C1 segment of cervical spinal cord (tissue), 14 donors: Measurements from ENCODE around the gene HDAC7.
A peak's percentile ranks its signal among the peaks of the same experiment; 100 is the strongest.
"Not testable (repeated sequence)": the region's sequence is repeated elsewhere in the genome, so short reads cannot be mapped to it uniquely, and the experiment has no call there.

ENCODE experiments used
- DNase-seq, 14 donors: peaks; one replicate each; lab custom pipeline; 2025; lab: John Stamatoyannopoulos, UW

Gene HDAC7

DNA sequence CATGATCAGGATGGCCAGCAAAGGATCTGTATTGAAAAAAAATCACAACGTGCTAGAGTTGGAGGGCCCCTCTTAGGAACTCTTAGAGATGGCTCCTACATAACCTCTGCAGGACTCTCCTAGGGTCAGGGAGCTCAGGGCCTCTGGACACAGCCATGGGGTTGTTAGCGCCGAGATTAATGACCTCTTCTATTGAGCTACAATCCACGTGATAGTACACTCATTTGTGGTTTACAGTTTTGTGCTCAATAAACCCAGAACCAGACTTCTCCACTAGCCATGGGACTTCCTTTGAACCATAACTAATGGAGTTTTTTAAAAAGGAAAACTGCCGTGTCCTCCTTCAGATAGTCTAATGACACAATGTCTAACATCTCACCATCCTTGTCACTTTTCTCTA lies 29.6 kb upstream of the HDAC7 start:
- DNase-seq: no peak

DNA sequence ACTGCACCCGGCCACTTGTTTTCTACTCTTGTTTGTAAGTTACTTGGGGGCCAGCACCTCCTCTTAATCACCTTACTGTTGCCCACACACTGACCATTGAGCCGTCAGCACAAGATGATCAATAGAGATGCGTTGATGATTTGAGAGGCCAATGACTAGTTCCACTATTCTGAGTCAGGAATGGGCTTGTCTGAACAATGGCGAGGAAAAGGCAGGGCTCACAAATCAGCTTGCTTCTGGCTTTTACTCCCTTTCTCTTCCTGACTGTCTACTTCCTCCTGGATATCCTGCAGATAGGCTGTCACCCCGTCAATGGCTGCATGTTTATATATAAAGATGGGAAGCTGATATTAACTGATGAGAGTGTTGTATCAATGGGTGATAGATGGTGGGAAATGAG lies 29.1 kb upstream of the HDAC7 start:
- no peak for DNase-seq

DNA sequence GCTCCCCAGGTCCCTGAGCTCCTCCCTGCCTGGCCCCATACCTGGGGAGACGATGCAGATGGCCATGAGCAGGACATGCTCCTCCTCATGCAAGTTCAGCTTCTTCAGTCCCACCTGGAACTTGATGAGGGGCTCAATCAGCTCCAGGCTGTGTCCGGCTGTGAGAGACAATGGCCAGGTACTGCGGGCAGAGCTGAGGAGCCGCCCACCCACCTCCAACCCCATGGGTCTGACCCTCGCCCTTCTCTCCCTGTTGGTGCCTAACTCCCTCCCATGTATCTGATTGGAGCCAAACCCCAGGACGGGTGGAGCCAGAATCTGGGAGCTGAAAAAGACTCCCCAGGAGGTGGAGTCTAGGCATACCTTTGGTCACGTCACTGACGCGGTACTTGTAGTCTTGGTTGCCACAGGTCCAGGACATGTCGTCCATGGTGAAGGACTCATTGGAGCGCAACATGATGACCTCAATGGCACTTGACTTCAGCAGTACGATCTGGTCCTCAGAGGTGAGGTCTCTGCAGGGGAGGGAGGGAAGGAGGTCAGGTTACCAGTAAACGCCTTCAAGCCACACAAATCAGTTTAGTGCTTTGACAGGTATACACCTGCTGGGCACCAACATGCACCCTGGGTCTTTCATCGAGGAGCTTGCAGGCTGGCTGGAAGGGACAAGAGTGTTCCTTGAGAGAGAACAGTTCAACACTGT lies 26.7 kb upstream of the HDAC7 start:
- DNase-seq: no peak

DNA sequence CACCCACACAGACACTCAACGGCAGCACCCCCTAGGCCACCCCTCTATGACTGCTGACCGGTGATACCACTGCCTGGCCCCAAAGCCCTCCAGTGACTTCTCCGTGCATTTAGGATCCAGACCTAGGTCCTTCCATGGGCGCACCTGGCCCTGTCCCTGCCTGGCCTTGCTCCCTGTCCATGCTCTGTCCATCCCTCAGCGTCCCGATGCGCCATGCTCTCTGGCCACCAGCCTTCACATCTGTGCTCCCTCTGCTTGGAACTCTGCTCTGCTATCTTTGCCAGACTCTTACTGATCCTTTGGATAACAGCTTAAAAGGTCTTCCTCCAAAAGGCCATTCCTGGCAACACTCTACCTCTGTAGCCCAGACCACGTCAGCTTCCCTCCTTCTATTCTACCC lies 25.4 kb upstream of the HDAC7 start:
- DNase-seq: no peak

DNA sequence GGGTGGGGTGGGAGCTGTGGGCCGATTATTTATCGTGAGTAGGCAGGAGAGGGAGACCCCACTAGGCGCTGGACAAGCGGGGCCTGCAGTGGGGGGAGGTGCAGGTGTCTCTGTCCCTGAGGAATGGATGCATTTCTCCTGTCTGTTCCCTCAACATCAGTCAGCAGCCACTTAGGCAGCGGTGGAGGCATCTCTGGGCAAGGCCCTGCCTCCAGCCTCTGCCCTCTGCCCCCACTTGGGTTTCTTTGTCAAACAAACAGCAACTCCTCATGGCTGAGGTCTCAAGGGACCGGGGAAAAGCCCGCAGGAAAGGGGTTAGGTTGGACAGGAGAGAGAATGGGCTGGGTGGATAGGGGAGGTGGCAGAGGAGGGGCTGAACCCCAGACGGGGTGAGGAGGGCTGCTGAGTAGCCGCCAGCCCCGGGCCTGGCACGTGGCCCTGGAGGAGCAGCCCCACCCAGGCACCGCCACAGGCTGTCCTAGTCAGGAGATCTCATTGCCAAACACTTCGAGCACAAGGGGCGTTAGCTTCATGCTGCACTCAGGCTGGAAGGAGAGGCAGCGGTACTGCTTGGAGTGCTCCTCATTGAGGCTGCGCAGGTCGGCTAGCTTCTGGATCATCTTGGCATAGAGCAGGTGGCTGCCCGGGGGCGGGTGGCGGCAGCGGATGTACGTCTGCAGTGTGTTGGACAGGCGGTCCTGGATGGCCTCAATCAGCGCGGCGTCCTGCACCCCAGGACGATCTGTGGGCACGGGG lies 24.7 kb upstream of the HDAC7 start:
- DNase-seq: no peak

DNA sequence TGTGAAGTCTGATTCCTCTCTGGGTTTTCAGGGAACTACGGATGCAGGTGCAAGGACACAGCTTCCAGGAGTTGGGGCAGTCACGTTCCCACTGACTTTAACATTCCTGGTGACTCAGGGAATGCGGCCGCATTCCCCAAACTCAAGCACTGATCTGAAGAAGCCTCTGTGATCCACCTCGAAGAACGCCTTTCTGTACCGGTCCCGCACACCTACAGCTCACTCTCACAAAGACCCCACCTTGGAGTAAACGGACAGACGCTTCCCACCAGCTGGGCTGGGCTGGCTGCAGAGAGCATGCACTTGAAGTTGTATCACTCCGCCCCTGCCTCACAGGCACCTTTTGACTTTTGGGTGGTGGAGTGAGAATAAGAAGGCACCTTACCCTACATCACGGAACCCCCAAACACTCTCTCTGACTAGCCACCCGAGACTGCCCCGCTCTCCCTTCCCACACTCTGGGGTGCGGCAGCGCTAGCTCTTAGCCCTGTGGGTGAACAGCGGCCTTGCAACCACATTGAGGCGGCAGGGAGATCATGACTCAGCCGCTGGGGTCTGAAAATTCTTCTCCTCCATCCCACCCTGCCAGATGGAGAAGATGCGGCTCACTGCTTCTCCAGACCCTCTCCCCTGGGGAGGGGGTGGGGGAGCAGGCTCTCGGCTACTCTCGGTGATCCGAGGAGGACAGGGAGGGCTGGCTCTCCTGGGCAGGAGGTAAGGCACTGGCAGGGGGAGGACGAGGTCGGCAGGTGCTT lies 23.7 kb upstream of the HDAC7 start:
- no peak for DNase-seq

DNA sequence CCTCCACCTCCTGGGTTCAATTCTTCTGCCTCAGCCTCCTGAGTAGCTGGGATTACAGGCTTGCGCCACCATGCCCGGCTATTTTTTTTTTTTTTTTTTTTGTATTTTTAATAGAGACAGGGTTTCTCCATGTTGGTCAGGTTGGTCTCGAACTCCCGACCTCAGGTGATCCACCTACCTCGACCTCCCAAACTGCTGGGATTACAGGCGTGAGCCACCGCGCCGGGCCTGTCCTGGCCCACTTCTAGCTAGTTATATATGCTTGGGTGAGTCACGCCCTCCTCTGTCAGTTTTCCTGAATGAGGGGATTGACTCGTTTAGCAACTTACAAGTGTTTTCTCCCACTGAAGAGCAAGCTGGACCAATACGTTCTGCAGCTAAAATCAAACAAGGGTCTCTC lies 22.8 kb upstream of the HDAC7 start:
- not testable (repeated sequence) for DNase-seq

DNA sequence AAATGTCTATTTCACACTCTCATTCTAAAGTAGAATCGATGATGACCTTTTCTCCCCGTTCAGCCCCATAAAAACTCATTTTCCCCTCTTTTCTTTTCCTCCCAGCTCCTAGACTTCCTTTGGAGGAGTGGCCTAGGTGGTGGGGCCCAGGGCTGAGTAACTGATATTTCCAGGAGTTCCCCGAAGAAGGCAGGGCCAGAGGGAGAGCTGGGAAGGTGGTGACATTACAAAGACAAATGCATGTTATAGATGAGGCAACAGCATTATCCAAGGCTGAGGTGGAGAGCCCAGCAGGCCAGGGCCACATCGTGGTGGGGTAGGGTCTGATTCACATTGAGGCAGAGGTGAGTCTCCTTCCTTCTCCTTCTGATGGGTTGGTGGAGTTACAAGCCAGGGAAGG lies 22.2 kb upstream of the HDAC7 start:
- no peak for DNase-seq

DNA sequence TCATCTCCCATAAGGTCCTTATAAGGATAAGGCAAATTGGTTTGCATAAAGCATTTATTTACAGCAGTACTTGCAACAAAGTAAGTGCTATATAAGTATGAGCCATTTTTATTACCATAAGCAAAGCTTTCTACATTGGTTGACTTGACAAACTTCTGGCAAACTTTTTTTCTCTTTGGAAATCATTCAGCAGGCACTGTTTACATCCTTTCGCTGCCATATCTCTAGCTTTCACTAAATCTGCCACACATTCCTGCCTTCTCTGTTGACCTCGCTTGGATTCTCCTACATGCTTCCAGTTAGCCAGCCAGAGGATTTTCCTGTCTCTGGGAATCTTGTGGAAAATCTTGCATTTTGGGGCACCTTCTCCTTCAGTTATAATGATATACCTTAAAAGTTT lies 21.8 kb upstream of the HDAC7 start:
- DNase-seq: no peak

DNA sequence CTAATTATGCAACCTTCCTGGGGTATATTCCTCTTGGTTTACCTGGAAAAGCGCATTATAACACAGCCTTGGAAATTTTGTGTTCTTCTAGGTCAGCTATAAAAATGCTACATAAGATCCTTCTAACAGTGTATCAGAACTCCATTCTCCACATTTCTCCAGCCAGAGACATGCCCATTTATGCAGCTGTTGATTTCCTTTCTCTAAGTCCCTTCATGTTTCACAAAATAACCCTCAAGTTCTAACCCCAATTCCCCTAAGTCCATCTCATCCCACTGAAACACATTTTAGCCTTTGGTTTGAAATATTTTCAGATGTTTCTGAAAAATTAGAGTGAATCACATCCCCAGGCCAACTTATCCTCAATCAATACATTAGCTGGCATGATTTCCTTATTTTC lies 20.9 kb upstream of the HDAC7 start:
- DNase-seq: no peak

DNA sequence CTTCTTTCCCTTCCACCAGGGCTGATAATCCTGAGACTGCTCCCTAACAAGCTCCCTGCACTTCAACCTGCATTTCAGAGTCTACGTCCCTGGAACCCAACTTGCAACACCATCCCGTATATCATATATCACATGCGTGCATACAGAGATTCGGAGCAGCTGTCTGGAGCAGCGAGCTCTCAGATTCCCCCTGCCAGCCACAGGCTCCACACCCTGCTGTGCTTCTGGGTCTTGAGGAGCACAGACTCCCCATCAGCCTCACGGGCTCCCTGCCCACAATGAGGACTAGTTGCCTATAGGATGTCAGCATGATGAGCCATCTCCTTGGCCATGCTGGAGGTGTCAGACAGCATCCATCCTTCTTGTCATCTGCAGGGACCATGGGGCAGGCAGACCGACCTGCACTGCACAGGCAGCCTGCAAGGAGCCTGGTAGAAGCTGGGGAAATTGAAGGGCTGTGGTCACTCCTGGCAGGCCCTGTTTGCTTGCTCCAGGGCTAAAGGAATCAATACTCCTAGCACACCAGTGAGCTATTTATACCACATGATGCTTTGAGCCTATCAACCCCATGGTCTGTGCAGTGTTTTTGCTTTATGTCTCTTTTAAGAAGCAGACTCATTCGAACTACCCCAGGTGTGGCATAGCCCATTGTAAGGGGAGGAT lies 19.6 kb upstream of the HDAC7 start:
- no peak for DNase-seq

DNA sequence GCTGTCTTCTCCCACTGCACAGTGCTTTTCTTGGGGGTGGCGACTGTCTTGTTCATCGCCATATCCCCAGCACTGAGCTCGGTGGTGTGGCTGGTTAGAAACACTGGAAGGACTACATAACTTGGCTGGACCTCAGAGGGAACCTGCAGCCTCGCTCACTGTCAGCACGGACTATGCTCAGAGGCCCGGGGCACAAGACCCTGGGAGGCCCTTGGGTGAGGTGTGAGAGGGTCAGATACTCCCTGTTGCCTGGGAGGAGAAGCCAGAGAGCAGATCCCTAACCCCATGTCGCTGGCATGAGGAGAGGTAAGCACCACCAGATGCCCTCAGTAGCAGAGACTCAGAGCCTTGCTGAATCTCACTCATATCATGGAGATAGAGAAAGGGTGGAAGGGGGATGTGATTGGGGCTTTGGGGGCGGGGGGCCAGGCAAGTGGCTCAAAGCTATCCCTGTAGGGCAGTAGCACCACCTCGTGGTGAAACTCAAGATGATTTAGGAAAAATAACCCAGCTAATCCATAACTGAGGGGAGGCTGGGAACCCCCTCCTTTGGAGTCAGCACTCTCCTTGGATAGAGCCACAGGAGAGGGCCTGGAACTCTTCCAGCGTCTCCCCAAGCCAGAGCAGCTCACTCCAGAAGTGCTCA lies 18.7 kb upstream of the HDAC7 start:
- DNase-seq: peak in 5 of 14 donors; percentile 13 to 50 (median 29)

DNA sequence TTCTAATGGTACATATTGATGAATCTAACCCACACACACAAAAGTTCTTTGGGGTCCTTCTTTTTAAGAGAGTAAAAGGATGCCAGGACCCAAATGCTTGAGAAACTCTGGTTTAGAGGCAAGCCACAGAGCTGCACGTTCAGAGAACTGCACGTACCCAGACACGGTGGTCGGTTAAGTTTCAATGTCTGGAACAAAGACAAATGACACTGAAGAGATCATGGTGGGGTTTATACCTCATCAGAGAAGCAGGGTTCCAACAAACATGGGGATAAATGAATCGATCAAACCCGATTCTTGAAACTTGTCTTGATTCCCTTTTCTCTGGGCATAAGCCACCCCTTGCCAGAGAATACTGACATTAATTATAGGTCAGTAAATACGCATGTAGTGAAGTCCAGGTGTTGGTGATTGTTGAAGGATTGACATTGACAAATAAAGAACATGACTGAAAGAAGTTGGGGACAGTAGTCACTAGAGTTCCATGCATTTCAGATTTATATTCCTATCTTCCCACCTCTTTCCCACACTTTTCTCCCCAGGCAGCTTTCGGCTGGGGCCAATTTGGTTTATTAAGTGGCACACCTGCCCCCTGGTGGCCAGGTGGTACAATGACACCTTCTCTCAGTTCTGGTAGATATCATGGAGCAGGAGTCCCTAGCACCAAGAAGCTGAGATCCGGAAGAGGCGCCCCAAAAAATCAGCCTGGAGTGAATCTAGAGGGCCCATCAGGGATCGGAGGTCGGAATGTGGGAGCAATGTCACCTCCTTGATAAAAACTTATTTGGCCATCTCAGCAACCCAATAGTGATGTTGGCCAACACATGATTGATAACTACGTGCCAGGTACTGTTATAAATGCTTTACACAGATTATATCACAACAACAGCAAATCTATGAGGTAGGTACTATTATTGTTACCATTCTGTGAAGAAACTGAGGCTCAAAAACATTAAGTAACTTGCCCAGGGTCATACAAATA lies 17.8 kb upstream of the HDAC7 start:
- peak in 7 of 14 donors; percentile 10 to 55 (median 17) for DNase-seq

DNA sequence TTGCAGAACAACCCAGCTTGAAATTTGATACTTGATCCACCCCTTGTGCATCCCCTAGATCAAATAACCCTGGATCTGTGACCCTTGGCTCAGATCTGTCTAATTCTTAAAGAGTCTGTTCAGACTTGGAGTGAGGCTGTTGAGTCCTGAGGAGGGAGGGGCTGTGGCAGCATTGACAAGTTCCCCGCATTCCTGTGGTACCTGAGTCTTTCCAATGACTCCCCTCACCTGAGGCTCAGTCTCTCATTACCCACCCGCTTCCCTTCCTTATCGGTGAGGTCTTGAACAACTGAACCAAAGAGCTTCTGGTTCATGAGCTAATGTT lies 16.1 kb upstream of the HDAC7 start:
- no peak for DNase-seq

DNA sequence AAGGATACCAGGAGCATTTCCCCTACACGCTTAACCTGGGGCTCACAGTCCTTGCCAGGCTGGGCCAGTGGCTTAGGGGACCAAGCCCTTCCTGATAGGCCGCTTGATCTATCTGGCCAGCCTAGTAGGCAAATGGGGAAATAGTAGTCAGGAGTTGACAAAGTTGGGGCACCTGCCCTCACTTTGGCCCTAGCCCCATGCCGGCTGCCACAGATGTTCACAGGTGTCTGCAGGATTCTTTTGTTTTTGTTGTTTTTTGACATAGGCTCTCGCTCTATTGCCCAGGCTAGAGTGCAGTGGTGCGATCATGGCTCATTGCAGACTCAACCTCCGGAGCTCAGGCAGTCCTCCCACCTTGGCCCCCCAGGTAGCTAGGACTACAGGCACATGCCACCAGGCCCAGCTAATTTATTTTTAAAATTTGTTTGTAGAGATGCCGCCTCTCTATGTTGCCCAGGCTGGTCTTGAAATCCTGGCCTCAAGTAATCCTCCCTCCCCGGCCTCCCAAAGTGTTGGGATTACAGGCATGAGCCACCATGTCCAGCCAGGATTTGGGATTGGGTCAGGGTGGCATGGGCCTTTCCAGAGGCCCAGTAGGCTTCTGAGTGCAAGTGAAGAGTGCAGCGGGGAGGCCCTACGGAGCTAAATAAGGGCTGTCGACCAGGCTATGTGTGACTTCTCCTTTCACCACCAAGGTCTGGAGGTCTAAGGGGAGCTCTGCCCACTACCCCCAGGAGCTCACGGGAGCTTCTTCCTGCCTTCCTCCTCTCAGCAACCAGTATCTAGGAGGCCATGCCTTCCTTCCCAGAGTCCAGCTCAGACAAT lies 15.5 kb upstream of the HDAC7 start:
- no peak for DNase-seq

DNA sequence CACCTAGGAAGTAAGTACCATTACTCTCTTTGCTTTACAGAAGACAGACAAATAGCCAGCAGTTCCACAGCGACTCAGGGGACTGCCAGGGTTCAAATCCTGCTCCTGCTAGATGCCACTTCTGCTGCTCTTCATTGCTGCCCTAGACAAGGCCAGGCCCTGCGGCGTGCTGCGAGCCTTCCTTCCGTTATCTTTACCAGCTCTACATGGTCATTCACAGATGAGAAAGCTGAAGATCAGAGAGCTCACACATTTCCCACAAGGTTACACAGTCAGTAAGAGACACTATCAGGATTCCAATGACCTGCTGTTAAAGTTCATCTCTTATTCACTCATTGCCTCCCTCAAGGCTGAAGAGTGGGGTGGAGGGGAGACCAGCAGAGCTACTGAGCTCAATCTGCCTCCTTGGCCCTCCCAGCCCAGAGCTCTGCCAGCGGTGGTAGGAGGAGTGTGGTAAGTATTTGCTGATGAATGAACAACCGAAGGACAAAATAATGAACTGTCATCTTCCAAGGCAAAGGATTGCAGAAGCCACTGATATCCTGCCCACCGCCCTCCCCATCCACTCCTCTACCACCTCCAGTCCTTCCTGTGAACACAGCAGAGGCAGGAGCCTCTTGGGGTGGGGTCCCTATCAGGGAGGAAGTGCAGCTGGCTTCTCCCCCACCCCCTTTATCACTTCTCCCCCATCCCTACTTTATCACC lies 14.6 kb upstream of the HDAC7 start:
- no peak for DNase-seq

DNA sequence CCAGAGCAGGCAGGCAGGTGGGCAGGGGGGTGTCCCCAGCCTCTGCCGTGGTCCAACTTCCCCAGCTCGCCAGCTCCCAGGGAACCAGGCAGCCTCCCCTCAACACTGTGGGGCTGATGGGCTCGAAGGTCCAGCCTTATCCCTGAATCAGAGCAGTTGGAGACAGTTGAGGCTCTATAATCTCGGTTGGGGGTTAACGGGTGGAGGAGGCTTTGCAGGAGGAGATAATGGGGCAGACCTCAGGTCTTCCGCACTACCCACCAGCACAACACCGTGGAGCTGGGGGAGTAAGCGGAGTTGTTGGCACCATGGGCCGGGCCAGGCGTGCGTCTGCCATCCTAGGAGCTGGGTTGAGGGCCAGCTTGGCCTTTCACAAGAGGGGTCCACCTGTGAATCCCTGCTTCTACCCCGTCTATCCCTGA lies 13.9 kb upstream of the HDAC7 start:
- DNase-seq: no peak

DNA sequence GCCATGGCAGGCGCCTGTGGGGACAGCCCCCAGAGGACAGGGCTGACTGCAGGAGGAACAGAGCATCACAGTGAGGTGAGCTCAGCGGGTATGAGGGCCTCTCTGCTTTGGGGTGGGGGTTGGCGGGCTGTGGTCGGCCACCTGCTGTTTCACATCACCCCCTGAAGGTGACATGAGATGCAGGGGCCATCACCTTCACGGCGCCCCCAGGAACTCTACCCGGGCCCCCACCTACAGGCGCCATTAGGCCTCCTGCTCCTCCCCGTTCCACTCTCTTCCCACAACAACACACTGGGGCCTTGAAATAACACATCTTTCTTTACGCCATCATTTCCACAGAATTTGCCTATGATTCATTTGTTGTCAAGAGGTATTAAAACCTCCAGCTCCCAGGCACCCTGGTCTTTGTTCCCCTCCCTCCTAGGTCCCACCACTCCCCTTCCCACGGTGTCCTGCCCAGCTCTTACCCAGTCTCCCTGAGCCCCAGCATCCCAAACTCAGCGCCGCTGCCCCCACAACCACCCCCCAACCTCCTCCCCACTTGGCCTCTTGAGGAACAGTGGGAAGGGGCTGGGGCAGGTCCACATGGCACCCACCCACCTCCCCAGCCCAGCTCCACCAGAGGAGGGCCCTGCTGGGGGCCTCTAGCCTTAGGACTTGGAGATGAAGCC lies 12.7 kb upstream of the HDAC7 start:
- DNase-seq: no peak
